ENCODE measurements around the gene PRR30.

Gene PRR30

GRCh38 chr2:27095745-27096651, 43.2 kb downstream of the PRR30 start:
- no peak for TF ChIP-seq CTCF (conservative IDR thresholded peaks at IDR 0.05; ENCODE audit: low read depth, low read length)
- DNase-seq (ENCODE audit: low read depth), result no peak
- H3K4me3 ChIP-seq (ENCODE audit: low read length), result peak overlapping the region; percentile 52

DNA sequence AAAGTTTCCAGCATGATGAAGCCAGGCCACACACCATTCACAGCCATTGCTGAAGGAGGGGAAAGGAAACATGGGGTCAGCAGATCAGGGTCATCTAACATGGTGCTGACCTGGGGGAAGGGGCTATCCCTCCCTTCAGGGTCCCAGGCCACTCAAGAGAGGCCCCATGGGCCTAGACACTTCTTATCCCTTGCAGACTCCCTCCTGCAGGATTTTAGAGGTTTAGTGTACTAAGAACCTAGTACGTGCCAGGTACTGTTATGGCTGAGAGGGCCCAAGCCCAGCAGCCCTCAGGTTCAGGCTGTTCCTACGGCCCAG, 43.8 kb downstream of the PRR30 start:
- H3K4me3 ChIP-seq (ENCODE audit: low read length), result no peak overlapping the region
- no peak for TF ChIP-seq CTCF (conservative IDR thresholded peaks at IDR 0.05; ENCODE audit: low read depth, low read length)
- no peak for DNase-seq (ENCODE audit: low read depth)

GRCh38 chr2:27094353-27094984, 44.7 kb downstream of the PRR30 start:
- no peak overlapping the region for H3K4me3 ChIP-seq (ENCODE audit: low read length)
- DNase-seq (ENCODE audit: low read depth), result no peak
- TF ChIP-seq CTCF (conservative IDR thresholded peaks at IDR 0.05; ENCODE audit: low read depth, low read length), result no peak

- TF ChIP-seq CTCF (conservative IDR thresholded peaks at IDR 0.05; ENCODE audit: low read depth, low read length), result no peak
- H3K4me3 ChIP-seq (ENCODE audit: low read length), result no peak overlapping the region
Measured at GRCh38 chr2:27093430-27094352, 45.5 kb downstream of the PRR30 start.

DNA sequence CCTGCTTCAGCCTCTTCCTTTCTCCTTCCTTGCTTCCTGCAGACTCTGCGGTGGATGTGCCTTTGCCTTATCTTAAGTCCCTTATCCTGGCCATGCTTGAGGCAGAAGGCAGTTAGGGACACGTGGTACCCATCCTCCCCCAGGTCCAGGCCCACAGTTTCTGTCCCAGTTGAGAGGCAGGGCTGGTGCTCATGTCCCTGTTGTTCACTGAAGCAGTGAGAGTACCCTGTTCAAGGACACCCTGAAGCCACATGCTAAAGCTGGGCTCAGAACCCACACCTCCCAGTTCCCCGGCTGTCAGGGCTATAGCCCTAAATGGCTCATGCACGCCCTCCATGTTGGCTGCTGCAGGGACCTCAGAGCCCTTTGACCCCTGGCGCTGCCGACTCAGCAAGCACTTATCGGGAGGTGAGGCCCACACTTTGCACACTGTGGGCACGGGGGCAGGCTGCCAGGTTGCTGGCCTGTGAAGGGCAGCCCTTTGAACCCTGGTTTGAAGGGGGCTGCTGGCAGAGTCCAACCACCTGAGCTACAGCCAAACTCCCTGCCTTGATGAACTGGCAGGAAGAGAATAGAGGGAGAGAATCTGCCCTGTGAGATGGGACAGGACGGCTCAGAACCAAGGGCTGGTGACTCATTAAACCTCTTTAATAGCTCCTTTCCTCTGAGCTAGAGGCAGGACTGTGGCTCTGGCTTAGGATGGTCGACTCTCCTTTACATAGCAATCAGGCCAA, 46.3 kb downstream of the PRR30 start:
- H3K4me3 ChIP-seq (ENCODE audit: low read length), result no peak overlapping the region
- TF ChIP-seq CTCF (conservative IDR thresholded peaks at IDR 0.05; ENCODE audit: low read depth, low read length), result no peak
- no peak for DNase-seq (ENCODE audit: low read depth)

More at GRCh38 chr2:27093430-27094352, 45.5 kb downstream of the PRR30 start:
- DNase-seq (ENCODE audit: low read depth), result no peak

Measured in retinal pigment epithelial cell (primary cell).